Measurements from ENCODE around the gene CCDC27.

CCDC27 gene

GRCh38 chr1:3708791-3709190 lies 43.5 kb upstream of the CCDC27 start:
- ATAC-seq, result no peak
- TF ChIP-seq OSR1 (CRISPR knock-in tag; IDR thresholded peaks at IDR 0.05), result no peak
- TF ChIP-seq ARNTL (CRISPR knock-in tag; IDR thresholded peaks at IDR 0.05; ENCODE audit: borderline replicate concordance, low read depth), result no peak
- TF ChIP-seq, protein P1, sequence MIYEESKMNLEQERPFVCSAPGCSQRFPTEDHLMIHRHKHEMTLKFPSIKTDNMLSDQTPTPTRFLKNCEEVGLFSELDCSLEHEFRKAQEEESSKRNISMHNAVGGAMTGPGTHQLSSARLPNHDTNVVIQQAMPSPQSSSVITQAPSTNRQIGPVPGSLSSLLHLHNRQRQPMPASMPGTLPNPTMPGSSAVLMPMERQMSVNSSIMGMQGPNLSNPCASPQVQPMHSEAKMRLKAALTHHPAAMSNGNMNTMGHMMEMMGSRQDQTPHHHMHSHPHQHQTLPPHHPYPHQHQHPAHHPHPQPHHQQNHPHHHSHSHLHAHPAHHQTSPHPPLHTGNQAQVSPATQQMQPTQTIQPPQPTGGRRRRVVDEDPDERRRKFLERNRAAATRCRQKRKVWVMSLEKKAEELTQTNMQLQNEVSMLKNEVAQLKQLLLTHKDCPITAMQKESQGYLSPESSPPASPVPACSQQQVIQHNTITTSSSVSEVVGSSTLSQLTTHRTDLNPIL (CRISPR knock-in tag; IDR thresholded peaks at IDR 0.05; ENCODE audit: low read depth), result no peak
- TF ChIP-seq ESRRG (CRISPR knock-in tag; IDR thresholded peaks at IDR 0.05), result no peak
- TF ChIP-seq SNAI2 (CRISPR knock-in tag; IDR thresholded peaks at IDR 0.05), result no peak
- no peak for TF ChIP-seq ZFP3 (CRISPR knock-in tag; IDR thresholded peaks at IDR 0.05)
- no peak for TF ChIP-seq ZNF565 (CRISPR knock-in tag; conservative IDR thresholded peaks at IDR 0.05; ENCODE audit: low read depth)
- no peak for TF ChIP-seq ISL1 (CRISPR knock-in tag; IDR thresholded peaks at IDR 0.05)
- TF ChIP-seq GLIS3 (CRISPR knock-in tag; IDR thresholded peaks at IDR 0.05), result no peak
- TF ChIP-seq TSHZ2 (CRISPR knock-in tag; IDR thresholded peaks at IDR 0.05), result no peak
- TF ChIP-seq ZNF8 (CRISPR knock-in tag; IDR thresholded peaks at IDR 0.05), result no peak
- no peak for TF ChIP-seq ZFP30 (CRISPR knock-in tag; IDR thresholded peaks at IDR 0.05)
- no peak for TF ChIP-seq CSRNP3 (CRISPR knock-in tag; IDR thresholded peaks at IDR 0.05)

GRCh38 chr1:3710251-3710650 lies 42.0 kb upstream of the CCDC27 start:
- no peak for ATAC-seq
- TF ChIP-seq PPARA (CRISPR knock-in tag; IDR thresholded peaks at IDR 0.05; ENCODE audit: borderline replicate concordance) (no peak), TOX (CRISPR knock-in tag; IDR thresholded peaks at IDR 0.05; ENCODE audit: borderline replicate concordance) (no peak), TCF4 (CRISPR knock-in tag; IDR thresholded peaks at IDR 0.05; ENCODE audit: borderline replicate concordance) (no peak)

GRCh38 chr1:3711381-3711779 lies 40.9 kb upstream of the CCDC27 start:
- TF ChIP-seq TOX (CRISPR knock-in tag; IDR thresholded peaks at IDR 0.05; ENCODE audit: borderline replicate concordance) (no peak), PPARA (CRISPR knock-in tag; IDR thresholded peaks at IDR 0.05; ENCODE audit: borderline replicate concordance) (no peak), CSRNP3 (CRISPR knock-in tag; IDR thresholded peaks at IDR 0.05) (no peak), ZNF565 (CRISPR knock-in tag; conservative IDR thresholded peaks at IDR 0.05; ENCODE audit: low read depth) (no peak), SNAI2 (CRISPR knock-in tag; IDR thresholded peaks at IDR 0.05) (no peak), OSR1 (CRISPR knock-in tag; IDR thresholded peaks at IDR 0.05) (no peak), ZNF8 (CRISPR knock-in tag; IDR thresholded peaks at IDR 0.05) (no peak), ISL1 (CRISPR knock-in tag; IDR thresholded peaks at IDR 0.05) (no peak), RARB (CRISPR knock-in tag; IDR thresholded peaks at IDR 0.05) (no peak), BACH2 (CRISPR knock-in tag; IDR thresholded peaks at IDR 0.05; ENCODE audit: borderline replicate concordance) (no peak), TCF4 (CRISPR knock-in tag; IDR thresholded peaks at IDR 0.05; ENCODE audit: borderline replicate concordance) (no peak), GLIS3 (CRISPR knock-in tag; IDR thresholded peaks at IDR 0.05) (no peak), ZNF70 (CRISPR knock-in tag; IDR thresholded peaks at IDR 0.05) (no peak), ZFP3 (CRISPR knock-in tag; IDR thresholded peaks at IDR 0.05) (no peak), TSHZ2 (CRISPR knock-in tag; IDR thresholded peaks at IDR 0.05) (no peak), PATZ1 (CRISPR knock-in tag; IDR thresholded peaks at IDR 0.05; ENCODE audit: borderline replicate concordance) (no peak), CSDC2 (CRISPR knock-in tag; IDR thresholded peaks at IDR 0.05) (no peak)
- TF ChIP-seq, protein P2, sequence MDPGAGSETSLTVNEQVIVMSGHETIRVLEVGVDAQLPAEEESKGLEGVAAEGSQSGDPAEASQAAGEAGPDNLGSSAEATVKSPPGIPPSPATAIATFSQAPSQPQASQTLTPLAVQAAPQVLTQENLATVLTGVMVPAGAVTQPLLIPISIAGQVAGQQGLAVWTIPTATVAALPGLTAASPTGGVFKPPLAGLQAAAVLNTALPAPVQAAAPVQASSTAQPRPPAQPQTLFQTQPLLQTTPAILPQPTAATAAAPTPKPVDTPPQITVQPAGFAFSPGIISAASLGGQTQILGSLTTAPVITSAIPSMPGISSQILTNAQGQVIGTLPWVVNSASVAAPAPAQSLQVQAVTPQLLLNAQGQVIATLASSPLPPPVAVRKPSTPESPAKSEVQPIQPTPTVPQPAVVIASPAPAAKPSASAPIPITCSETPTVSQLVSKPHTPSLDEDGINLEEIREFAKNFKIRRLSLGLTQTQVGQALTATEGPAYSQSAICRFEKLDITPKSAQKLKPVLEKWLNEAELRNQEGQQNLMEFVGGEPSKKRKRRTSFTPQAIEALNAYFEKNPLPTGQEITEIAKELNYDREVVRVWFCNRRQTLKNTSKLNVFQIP (CRISPR knock-in tag; IDR thresholded peaks at IDR 0.05; ENCODE audit: borderline replicate concordance, low read depth), result no peak
- ATAC-seq, result no peak

Measured in SK-N-SH treated with all-trans-retinoic acid at 6 μM for 48 hours (cell line).